Calu3 (cell line): ENCODE data around the gene GAP43. TPM values are rescaled to one million over a fixed set of nuclear protein-coding genes. Genes with fewer than 3 reads are reported as not detected.

Experiments
- BruUV-seq: library from RNA; stranded (reverse); fragments of 400-500 nt; replicated peaks from 2 replicates; lab custom pipeline; 2021; lab: Mats Ljungman, UMichigan
- CTCF ChIA-PET: fragments of 300-600 bp; sonication (Branson Sonifier 250); formaldehyde crosslinking; loops from one replicate; lab custom pipeline; 2022; ENCODE audit warnings: antibody characterized with exemption; lab: Charles Lee
- DNase-seq: peaks from one replicate; pipeline ENCODE4 v3.0.0; 2022
- H3K27ac Mint-ChIP-seq: one replicate; pipeline ENCODE4 v1.8.0; 2022; ENCODE audit warnings: mixed read lengths; ENCODE audit not compliant: unreplicated experiment
- H3K27me3 Mint-ChIP-seq: one replicate; pipeline ENCODE4 v1.8.0; 2022; ENCODE audit warnings: mixed read lengths; ENCODE audit not compliant: unreplicated experiment
- H3K36me3 Mint-ChIP-seq: one replicate; pipeline ENCODE4 v1.8.0; 2022; ENCODE audit warnings: mild to moderate bottlenecking, moderate library complexity, mixed read lengths; ENCODE audit not compliant: insufficient read depth, unreplicated experiment
- H3K4me1 Mint-ChIP-seq: one replicate; pipeline ENCODE4 v1.8.0; 2022; ENCODE audit warnings: mild to moderate bottlenecking, low read depth, mixed read lengths; ENCODE audit not compliant: unreplicated experiment
- H3K4me3 Mint-ChIP-seq: one replicate; pipeline ENCODE4 v1.8.0; 2022; ENCODE audit warnings: mild to moderate bottlenecking, low read depth, moderate library complexity, mixed read lengths; ENCODE audit not compliant: unreplicated experiment
- H3K9me3 Mint-ChIP-seq: one replicate; pipeline ENCODE4 v1.8.0; 2022; ENCODE audit warnings: low read depth, mixed read lengths; ENCODE audit not compliant: unreplicated experiment
- intact Hi-C: fragments of 100-400 bp; cut with micrococcal nuclease; formaldehyde crosslinking; loops from one replicate; pipeline ENCODE4 v1.10.0; 2022; ENCODE audit not compliant: unreplicated experiment
- total RNA-seq: library from RNA; stranded (reverse); gene quantifications from 2 replicates; pipeline ENCODE4 v1.2.3, GENCODE V29; 2022
- TF ChIP-seq, protein P1 (sequence below): fragments of 200-600 bp; IDR thresholded peaks from one replicate; pipeline ENCODE4 v1.8.0; 2022; ENCODE audit warnings: antibody characterized with exemption; ENCODE audit not compliant: unreplicated experiment

GAP43 gene
- total RNA-seq, 1 experiment from 2014 or later = not detected

GRCh38 chr3:115667738-115668065 is 44.4 kb downstream of the GAP43 start:
- Mint-ChIP-seq H3K4me3 (no peak overlapping the region), H3K9me3 (no peaks in the 10 kb centered on the region), H3K36me3 (no peaks in the 10 kb centered on the region), H3K4me1 (no peaks in the 10 kb centered on the region), H3K27me3 (no peaks in the 10 kb centered on the region), H3K27ac (no peak overlapping the region)
- DNase-seq = no peak
- CTCF ChIA-PET = no interaction called here
- intact Hi-C loops = no loop called here
- TF ChIP-seq, protein P1, sequence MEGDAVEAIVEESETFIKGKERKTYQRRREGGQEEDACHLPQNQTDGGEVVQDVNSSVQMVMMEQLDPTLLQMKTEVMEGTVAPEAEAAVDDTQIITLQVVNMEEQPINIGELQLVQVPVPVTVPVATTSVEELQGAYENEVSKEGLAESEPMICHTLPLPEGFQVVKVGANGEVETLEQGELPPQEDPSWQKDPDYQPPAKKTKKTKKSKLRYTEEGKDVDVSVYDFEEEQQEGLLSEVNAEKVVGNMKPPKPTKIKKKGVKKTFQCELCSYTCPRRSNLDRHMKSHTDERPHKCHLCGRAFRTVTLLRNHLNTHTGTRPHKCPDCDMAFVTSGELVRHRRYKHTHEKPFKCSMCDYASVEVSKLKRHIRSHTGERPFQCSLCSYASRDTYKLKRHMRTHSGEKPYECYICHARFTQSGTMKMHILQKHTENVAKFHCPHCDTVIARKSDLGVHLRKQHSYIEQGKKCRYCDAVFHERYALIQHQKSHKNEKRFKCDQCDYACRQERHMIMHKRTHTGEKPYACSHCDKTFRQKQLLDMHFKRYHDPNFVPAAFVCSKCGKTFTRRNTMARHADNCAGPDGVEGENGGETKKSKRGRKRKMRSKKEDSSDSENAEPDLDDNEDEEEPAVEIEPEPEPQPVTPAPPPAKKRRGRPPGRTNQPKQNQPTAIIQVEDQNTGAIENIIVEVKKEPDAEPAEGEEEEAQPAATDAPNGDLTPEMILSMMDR = no peak
- BruUV-seq = no TSS peak

- no peak overlapping the region for H3K4me3 Mint-ChIP-seq
- intact Hi-C loops = no loop called here
- H3K27me3 Mint-ChIP-seq = peaks cover 7% of the 10 kb centered on the region
- no peaks in the 10 kb centered on the region for H3K9me3 Mint-ChIP-seq
- CTCF ChIA-PET = no interaction called here
- no TSS peak for BruUV-seq
- no peaks in the 10 kb centered on the region for H3K36me3 Mint-ChIP-seq
- H3K4me1 Mint-ChIP-seq = no peaks in the 10 kb centered on the region
- no peak overlapping the region for H3K27ac Mint-ChIP-seq
- no peak for DNase-seq
- TF ChIP-seq, protein P1 = no peak
These were observed 47.6 kb downstream of the GAP43 start for GRCh38 chr3:115670911-115671310.

- CTCF ChIA-PET = no interaction called here
These were observed 48.6 kb downstream of the GAP43 start for GRCh38 chr3:115671761-115672455.

GRCh38 chr3:115673881-115674280 is 50.6 kb downstream of the GAP43 start:
- CTCF ChIA-PET = no interaction called here
- intact Hi-C loops = no loop called here
- TF ChIP-seq, protein P1 = no peak
- H3K27ac Mint-ChIP-seq = no peak overlapping the region
- DNase-seq = no peak
- H3K4me1 Mint-ChIP-seq = no peaks in the 10 kb centered on the region
- no peaks in the 10 kb centered on the region for H3K36me3 Mint-ChIP-seq
- BruUV-seq = no TSS peak
- H3K9me3 Mint-ChIP-seq = no peaks in the 10 kb centered on the region
- no peak overlapping the region for H3K4me3 Mint-ChIP-seq
- H3K27me3 Mint-ChIP-seq = peaks cover 12% of the 10 kb centered on the region

More at GRCh38 chr3:115671761-115672455, 48.6 kb downstream of the GAP43 start:
- no peak overlapping the region for H3K27ac Mint-ChIP-seq
- no peak for DNase-seq
- TF ChIP-seq, protein P1 = no peak
- H3K4me3 Mint-ChIP-seq = no peak overlapping the region
- no peaks in the 10 kb centered on the region for H3K36me3 Mint-ChIP-seq
- intact Hi-C loops = no loop called here
- no peaks in the 10 kb centered on the region for H3K4me1 Mint-ChIP-seq
- no TSS peak for BruUV-seq
- H3K27me3 Mint-ChIP-seq = peaks cover 12% of the 10 kb centered on the region
- H3K9me3 Mint-ChIP-seq = no peaks in the 10 kb centered on the region
